Endothelial cell of umbilical vein (primary cell): ENCODE results near the gene WIF1. TPM values are rescaled to one million over a fixed set of nuclear protein-coding genes. Genes with fewer than 3 reads are reported as not detected.

Experiments
- BruUV-seq: library from RNA; stranded (reverse); fragments of 400-500 nt; replicated peaks from 2 replicates; lab custom pipeline; 2021; lab: Mats Ljungman, UMichigan
- CTCF ChIA-PET: fragments of 300-600, 350-600 bp; sonication (Branson Sonifier 250); formaldehyde crosslinking; loops from one replicate; lab custom pipeline; 2021; ENCODE audit warnings: antibody characterized with exemption, inconsistent platforms; lab: Charles Lee
- POLR2A ChIA-PET: fragments of 300-600, 350-600 bp; sonication (Branson Sonifier 250); formaldehyde crosslinking; loops from one replicate; lab custom pipeline; 2021; ENCODE audit warnings: antibody characterized with exemption, inconsistent platforms; lab: Charles Lee
- DNase-seq: peaks from one replicate; pipeline ENCODE4 v3.0.0-alpha.2; 2011; ENCODE audit warnings: low read depth, low spot score
- FAIRE-seq: peaks from 2 replicates; lab custom pipeline; 2011; peaks lifted over from hg19 to GRCh38; lab: Jason Lieb, UNC
- H2AFZ ChIP-seq: 2 replicates; pipeline ENCODE4 v1.6.0; 2012; ENCODE audit warnings: low read depth, low read length, control low read depth, inconsistent platforms
- H3K27ac ChIP-seq: 2 replicates; pipeline ENCODE4 v1.5.1; 2011; ENCODE audit warnings: low read depth, mild to moderate bottlenecking, control low read depth, low read length, moderate library complexity; ENCODE audit not compliant: insufficient read depth
- H3K27me3 ChIP-seq, 2 experiments: 2 replicates each; pipeline versions ENCODE4 v1.6.0 to v1.6.1; 2011; ENCODE audit warnings: low read length in 2 of 2, mixed read lengths in 1 of 2; ENCODE audit not compliant: control insufficient read depth in 2 of 2, insufficient read depth in 2 of 2
- H3K36me3 ChIP-seq, 2 experiments: 2 replicates in 1 of 2; 3 replicates in 1 of 2; pipeline ENCODE4 v1.5.1; 2011; ENCODE audit warnings: low read length in 2 of 2, mild to moderate bottlenecking in 1 of 2, moderate library complexity in 1 of 2; ENCODE audit not compliant: control insufficient read depth in 2 of 2, insufficient read depth in 2 of 2; ENCODE audit errors: extremely low read depth in 1 of 2
- H3K4me1 ChIP-seq: 3 replicates; pipeline ENCODE4 v1.5.1; 2011; ENCODE audit warnings: mild to moderate bottlenecking, low read length; ENCODE audit not compliant: control insufficient read depth, insufficient read depth; ENCODE audit errors: extremely low read depth
- H3K4me2 ChIP-seq: 2 replicates; pipeline ENCODE4 v1.6.1; 2011; ENCODE audit warnings: low read length, control low read depth, mixed read lengths; ENCODE audit not compliant: insufficient read depth
- H3K4me3 ChIP-seq, 3 experiments: fragments of 200-600 bp in 1 of 3; sonication (generic), shearing (Covaris generic) in 1 of 3; replicated peaks in 1 of 3; 2 replicates each; pipeline ENCODE4 v1.5.1; 2011 to 2016; ENCODE audit warnings: control low read depth in 3 of 3, low read length in 3 of 3, mild to moderate bottlenecking in 2 of 3, inconsistent platforms in 1 of 3, low read depth in 1 of 3, moderate library complexity in 1 of 3; ENCODE audit not compliant: insufficient read depth in 1 of 3
- H3K79me2 ChIP-seq: 2 replicates; pipeline ENCODE4 v1.6.0; 2012; ENCODE audit warnings: low read length, inconsistent platforms; ENCODE audit not compliant: control insufficient read depth, insufficient read depth
- H3K9ac ChIP-seq: replicated peaks from 2 replicates; pipeline ENCODE3; 2011; ENCODE audit warnings: low read length, control low read depth; ENCODE audit not compliant: insufficient read depth; ENCODE audit errors: extremely low read depth
- H3K9me1 ChIP-seq: replicated peaks from 3 replicates; pipeline ENCODE4 v1.6.0; 2011; ENCODE audit warnings: mild to moderate bottlenecking, low read length; ENCODE audit not compliant: control insufficient read depth, insufficient read depth; ENCODE audit errors: extremely low read depth
- H3K9me3 ChIP-seq: replicated peaks from 2 replicates; pipeline ENCODE4 v1.5.1; 2012; ENCODE audit warnings: low read length, inconsistent platforms; ENCODE audit not compliant: control insufficient read depth, insufficient read depth
- H4K20me1 ChIP-seq: replicated peaks from 2 replicates; pipeline ENCODE3; 2011; ENCODE audit warnings: mild to moderate bottlenecking, low read length; ENCODE audit not compliant: control insufficient read depth, insufficient read depth; ENCODE audit errors: extremely low read depth
- EZH2 ChIP-seq: IDR thresholded peaks from 2 replicates; pipeline ENCODE4 v1.6.1; 2012; ENCODE audit warnings: borderline replicate concordance, low read depth, mild to moderate bottlenecking, moderate library complexity, low read length, inconsistent platforms; ENCODE audit not compliant: severe bottlenecking
- FOS ChIP-seq: IDR thresholded peaks from 2 replicates; pipeline ENCODE4 v1.6.1; 2011; ENCODE audit warnings: mild to moderate bottlenecking, low read length, moderate library complexity, borderline replicate concordance; ENCODE audit not compliant: insufficient read depth
- GATA2 ChIP-seq: IDR thresholded peaks from 2 replicates; pipeline ENCODE4 v1.7.0; 2011; ENCODE audit warnings: low read depth, mild to moderate bottlenecking, moderate library complexity, mixed read lengths, low read length; ENCODE audit not compliant: insufficient read length, insufficient read depth
- JUN ChIP-seq: IDR thresholded peaks from 2 replicates; pipeline ENCODE4 v1.6.1; 2011; ENCODE audit warnings: borderline replicate concordance, low read depth; ENCODE audit not compliant: insufficient read length, insufficient read depth
- MYC ChIP-seq: IDR thresholded peaks from one replicate; pipeline ENCODE4 v1.6.1; 2011; ENCODE audit warnings: mild to moderate bottlenecking, low read depth, low read length
- POLR2A ChIP-seq: IDR thresholded peaks from 2 replicates; pipeline ENCODE4 v1.6.1; 2012; ENCODE audit warnings: low read depth, mild to moderate bottlenecking, control low read depth, low read length
- POLR2AphosphoS5 ChIP-seq: IDR thresholded peaks from 2 replicates; pipeline ENCODE4 v1.6.1; 2012; ENCODE audit warnings: low read depth, mild to moderate bottlenecking, control low read depth, low read length, moderate library complexity; ENCODE audit not compliant: insufficient read depth
- dilution Hi-C: fragments of 300-500 bp; cut with MboI; formaldehyde crosslinking; loops from one replicate; pipeline ENCODE4 v1.15.0; 2019; ENCODE audit warnings: low sequenced_read_pairs; ENCODE audit not compliant: extremely low pct_ligation_motif_present
- intact Hi-C: fragments of 100-400 bp; cut with micrococcal nuclease; formaldehyde crosslinking; loops from one replicate; pipeline ENCODE4 v1.10.0; 2022
- polyA plus RNA-seq, 4 experiments: library from polyadenylated mRNA; depleted of rRNA in 3 of 4; stranded (reverse) in 3 of 4; unstranded in 1 of 4; fragments of >200 nt; gene quantifications; 2 replicates each; pipeline versions ENCODE4 v1.2.1 to v1.2.3, GENCODE V29; 2011 to 2012; ENCODE audit warnings: missing spikeins in 1 of 4
- total RNA-seq: library from RNA; stranded (reverse); gene quantifications from 2 replicates; pipeline ENCODE4 v1.2.3, GENCODE V29; 2021
- TF ChIP-seq, protein P1 (sequence below): IDR thresholded peaks from 2 replicates; pipeline ENCODE4 v1.6.1; 2011; ENCODE audit not compliant: insufficient read depth, insufficient read length
- TF ChIP-seq, protein P2 (sequence below), 2 donors: IDR thresholded peaks; 1 replicate in 1 of 2; 2 replicates in 1 of 2; pipeline ENCODE4 v1.5.1; 2011; ENCODE audit warnings: low read length in 2 of 2, mild to moderate bottlenecking in 2 of 2, moderate library complexity in 2 of 2, control low read depth in 1 of 2, inconsistent platforms in 1 of 2, low read depth in 1 of 2; ENCODE audit not compliant: insufficient read depth in 1 of 2; ENCODE audit errors: extremely low read depth in 1 of 2

Gene WIF1
- total and polyA plus RNA-seq, 2 donors (not counting 3 experiments of a cell fraction or from before 2014, with no cell fraction given): not detected

DNA sequence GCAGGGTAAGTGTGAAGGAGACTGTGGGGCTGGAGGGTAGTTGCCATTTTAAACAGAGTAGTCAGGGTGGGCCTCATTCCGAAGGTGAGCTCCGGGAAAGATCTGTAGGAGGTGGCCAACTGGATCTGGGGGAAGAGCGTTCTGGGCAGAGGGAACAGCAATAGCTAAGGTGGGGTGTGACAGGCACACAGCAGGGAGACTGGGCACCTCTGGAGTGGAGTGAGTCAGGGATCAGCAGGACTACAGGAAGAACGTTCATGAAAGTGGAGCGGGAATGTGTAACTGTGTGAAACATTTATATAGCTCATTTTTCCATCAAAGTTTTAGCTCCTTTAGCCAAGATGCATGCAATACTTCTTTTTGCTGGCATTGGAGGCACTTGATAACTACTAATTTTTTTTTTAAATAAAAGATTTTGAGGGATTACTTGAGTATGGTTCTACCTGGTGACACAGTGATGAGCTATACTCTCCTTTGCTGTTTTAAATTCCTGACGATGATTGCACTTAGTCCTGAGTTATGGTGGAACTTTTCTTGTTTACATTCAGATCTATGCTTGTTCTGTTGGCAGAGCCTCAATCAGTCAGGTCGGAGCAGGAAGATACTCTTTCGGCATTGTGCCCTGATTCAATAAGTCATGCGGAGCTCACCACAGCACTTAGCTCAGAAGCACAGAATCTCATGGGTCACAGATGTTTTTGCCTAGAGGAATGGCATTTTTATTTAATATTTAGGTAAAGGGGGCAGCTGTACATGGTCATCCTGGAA is 106.4 kb downstream of the WIF1 start:
- DNase-seq (no peak), FAIRE-seq (no peak)
- Histone ChIP-seq H3K4me2 (no peak overlapping the region), H3K27me3 (peaks cover 9 to 10% of the 10 kb centered on the region in 2 experiments), H3K36me3 (no peaks in the 10 kb centered on the region), H3K79me2 (no peaks in the 10 kb centered on the region), H2AFZ (no peak overlapping the region), H3K9me3 (no peaks in the 10 kb centered on the region), H3K27ac (no peak overlapping the region), H3K4me3 (no peak overlapping the region), H4K20me1 (no peaks in the 10 kb centered on the region), H3K4me1 (no peaks in the 10 kb centered on the region), H3K9me1 (no peaks in the 10 kb centered on the region), H3K9ac (no peak overlapping the region)
- no TSS peak for BruUV-seq
- CTCF ChIA-PET: interaction anchor here (1.3 kb wide), 1 partner anchor 10 kb away, joined by 4 read pairs; no protein-coding TSS in a partner anchor
- POLR2A ChIA-PET: no interaction called here
- intact Hi-C loops: no loop called here
- no peak for TF ChIP-seq EZH2
- TF ChIP-seq GATA2: no peak
- TF ChIP-seq POLR2A: no peak
- TF ChIP-seq POLR2AphosphoS5: no peak
- no peak for TF ChIP-seq FOS
- TF ChIP-seq, protein P1, sequence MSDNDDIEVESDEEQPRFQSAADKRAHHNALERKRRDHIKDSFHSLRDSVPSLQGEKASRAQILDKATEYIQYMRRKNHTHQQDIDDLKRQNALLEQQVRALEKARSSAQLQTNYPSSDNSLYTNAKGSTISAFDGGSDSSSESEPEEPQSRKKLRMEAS: no peak
- no peak for TF ChIP-seq MYC
- TF ChIP-seq, protein P2, sequence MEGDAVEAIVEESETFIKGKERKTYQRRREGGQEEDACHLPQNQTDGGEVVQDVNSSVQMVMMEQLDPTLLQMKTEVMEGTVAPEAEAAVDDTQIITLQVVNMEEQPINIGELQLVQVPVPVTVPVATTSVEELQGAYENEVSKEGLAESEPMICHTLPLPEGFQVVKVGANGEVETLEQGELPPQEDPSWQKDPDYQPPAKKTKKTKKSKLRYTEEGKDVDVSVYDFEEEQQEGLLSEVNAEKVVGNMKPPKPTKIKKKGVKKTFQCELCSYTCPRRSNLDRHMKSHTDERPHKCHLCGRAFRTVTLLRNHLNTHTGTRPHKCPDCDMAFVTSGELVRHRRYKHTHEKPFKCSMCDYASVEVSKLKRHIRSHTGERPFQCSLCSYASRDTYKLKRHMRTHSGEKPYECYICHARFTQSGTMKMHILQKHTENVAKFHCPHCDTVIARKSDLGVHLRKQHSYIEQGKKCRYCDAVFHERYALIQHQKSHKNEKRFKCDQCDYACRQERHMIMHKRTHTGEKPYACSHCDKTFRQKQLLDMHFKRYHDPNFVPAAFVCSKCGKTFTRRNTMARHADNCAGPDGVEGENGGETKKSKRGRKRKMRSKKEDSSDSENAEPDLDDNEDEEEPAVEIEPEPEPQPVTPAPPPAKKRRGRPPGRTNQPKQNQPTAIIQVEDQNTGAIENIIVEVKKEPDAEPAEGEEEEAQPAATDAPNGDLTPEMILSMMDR (IDR thresholded peaks at IDR 0.05; ENCODE audit: extremely low read depth in 1 of 2, insufficient read depth in 1 of 2, low read depth in 1 of 2, low read length in 2 of 2): no peak
- no peak for TF ChIP-seq JUN
- dilution Hi-C loops: no loop called here
